Measurements from ENCODE around the gene ZCCHC17.
"Not testable (repeated sequence)": the region's sequence is repeated elsewhere in the genome, so short reads cannot be mapped to it uniquely, and the experiment has no call there.

The ZCCHC17 gene

GRCh38 chr1:31258581-31258980 is 38.3 kb upstream of the ZCCHC17 start:
- WGBS, result 83% methylated on average over 1 of the region's 1 CpG
- H3K79me1 ChIP-seq (replicated peaks; ENCODE audit: low read length, poor library complexity, severe bottlenecking), result no peaks in the 10 kb centered on the region
- H3K4me3 ChIP-seq (ENCODE audit: insufficient read depth in 1 of 2, low read depth in 1 of 2, low read length in 2 of 2), result no peak overlapping the region
- H2BK15ac ChIP-seq (ENCODE audit: low read depth, poor library complexity, severe bottlenecking), result no peak overlapping the region
- no peak overlapping the region for H3K4me2 ChIP-seq (ENCODE audit: low read length, poor library complexity, severe bottlenecking)
- H3K14ac ChIP-seq (ENCODE audit: low read length in 2 of 2), result no peak overlapping the region
- H2BK12ac ChIP-seq (ENCODE audit: low read length in 2 of 2), result no peak overlapping the region
- no peaks in the 10 kb centered on the region for H3K9me3 ChIP-seq (ENCODE audit: control insufficient read depth, low read length)
- no peak overlapping the region for H3K27ac ChIP-seq (ENCODE audit: low read length, poor library complexity, severe bottlenecking)
- no peak overlapping the region for H2BK5ac ChIP-seq (ENCODE audit: low read depth, low read length, poor library complexity, severe bottlenecking)
- H2AK5ac ChIP-seq (ENCODE audit: low read length, severe bottlenecking), result no peak overlapping the region
- no peak overlapping the region for H2BK120ac ChIP-seq (ENCODE audit: low read depth, low read length)
- no peak overlapping the region for H3K9ac ChIP-seq (ENCODE audit: low read length)
- DNase-seq, result no peak
- H3K36me3 ChIP-seq (ENCODE audit: control insufficient read depth in 1 of 2, insufficient read depth in 2 of 2, low read depth in 1 of 2, low read length in 2 of 2), result peaks cover 22 to 54% of the 10 kb centered on the region in 2 experiments
- H3K4me1 ChIP-seq (ENCODE audit: control insufficient read depth, insufficient read depth, low read depth, low read length), result no peaks in the 10 kb centered on the region
- H4K8ac ChIP-seq (ENCODE audit: low read length), result no peak overlapping the region
- no peak overlapping the region for H2AFZ ChIP-seq (ENCODE audit: low read depth, low read length)
- H3K4ac ChIP-seq (ENCODE audit: low read depth in 1 of 2, low read length in 2 of 2), result no peak overlapping the region
- no peaks in the 10 kb centered on the region for H3K27me3 ChIP-seq (ENCODE audit: control insufficient read depth in 1 of 2, insufficient read depth in 1 of 2, low read length in 2 of 2)
- no peak overlapping the region for H3K23ac ChIP-seq (ENCODE audit: low read length in 2 of 2)
- H4K91ac ChIP-seq (ENCODE audit: low read length), result no peak overlapping the region
- H3K18ac ChIP-seq (ENCODE audit: low read depth in 1 of 2, low read length in 2 of 2), result no peak overlapping the region

- H3K4me3 ChIP-seq (ENCODE audit: insufficient read depth in 1 of 2, low read depth in 1 of 2, low read length in 2 of 2), result no peak overlapping the region
- no peak overlapping the region for H3K4ac ChIP-seq (ENCODE audit: low read depth in 1 of 2, low read length in 2 of 2)
- DNase-seq, result no peak
- H3K79me1 ChIP-seq (replicated peaks; ENCODE audit: low read length, poor library complexity, severe bottlenecking), result peaks cover 2% of the 10 kb centered on the region
- no peaks in the 10 kb centered on the region for H3K4me1 ChIP-seq (ENCODE audit: control insufficient read depth, insufficient read depth, low read depth, low read length)
- H4K8ac ChIP-seq (ENCODE audit: low read length), result no peak overlapping the region
- WGBS, result 100% methylated on average over 1 of the region's 3 CpGs
- no peak overlapping the region for H3K23ac ChIP-seq (ENCODE audit: low read length in 2 of 2)
- no peak overlapping the region for H2AFZ ChIP-seq (ENCODE audit: low read depth, low read length)
- no peaks in the 10 kb centered on the region for H3K9me3 ChIP-seq (ENCODE audit: control insufficient read depth, low read length)
- H3K27me3 ChIP-seq (ENCODE audit: control insufficient read depth in 1 of 2, insufficient read depth in 1 of 2, low read length in 2 of 2), result no peaks in the 10 kb centered on the region
- no peak overlapping the region for H3K4me2 ChIP-seq (ENCODE audit: low read length, poor library complexity, severe bottlenecking)
- no peak overlapping the region for H2BK120ac ChIP-seq (ENCODE audit: low read depth, low read length)
- H2BK15ac ChIP-seq (ENCODE audit: low read depth, poor library complexity, severe bottlenecking), result no peak overlapping the region
- no peak overlapping the region for H2BK12ac ChIP-seq (ENCODE audit: low read length in 2 of 2)
- no peak overlapping the region for H4K91ac ChIP-seq (ENCODE audit: low read length)
- H3K9ac ChIP-seq (ENCODE audit: low read length), result no peak overlapping the region
- no peak overlapping the region for H3K27ac ChIP-seq (ENCODE audit: low read length, poor library complexity, severe bottlenecking)
- peaks cover 22 to 66% of the 10 kb centered on the region in 2 experiments for H3K36me3 ChIP-seq (ENCODE audit: control insufficient read depth in 1 of 2, insufficient read depth in 2 of 2, low read depth in 1 of 2, low read length in 2 of 2)
- H3K18ac ChIP-seq (ENCODE audit: low read depth in 1 of 2, low read length in 2 of 2), result no peak overlapping the region
- no peak overlapping the region for H2AK5ac ChIP-seq (ENCODE audit: low read length, severe bottlenecking)
- H2BK5ac ChIP-seq (ENCODE audit: low read depth, low read length, poor library complexity, severe bottlenecking), result no peak overlapping the region
- no peak overlapping the region for H3K14ac ChIP-seq (ENCODE audit: low read length in 2 of 2)
These were observed 37.1 kb upstream of the ZCCHC17 start for GRCh38 chr1:31259746-31260145.

- Histone ChIP-seq H3K9me3 (ENCODE audit: control insufficient read depth, low read length) (no peaks in the 10 kb centered on the region), H4K8ac (ENCODE audit: low read length) (no peak overlapping the region), H3K27me3 (ENCODE audit: control insufficient read depth in 1 of 2, insufficient read depth in 1 of 2, low read length in 2 of 2) (no peaks in the 10 kb centered on the region), H3K27ac (ENCODE audit: low read length, poor library complexity, severe bottlenecking) (no peak overlapping the region), H2AK5ac (ENCODE audit: low read length, severe bottlenecking) (no peak overlapping the region), H3K18ac (ENCODE audit: low read depth in 1 of 2, low read length in 2 of 2) (no peak overlapping the region), H4K91ac (ENCODE audit: low read length) (no peak overlapping the region), H3K14ac (ENCODE audit: low read length in 2 of 2) (no peak overlapping the region), H3K4me3 (ENCODE audit: insufficient read depth in 1 of 2, low read depth in 1 of 2, low read length in 2 of 2) (no peak overlapping the region), H2BK5ac (ENCODE audit: low read depth, low read length, poor library complexity, severe bottlenecking) (no peak overlapping the region), H2BK12ac (ENCODE audit: low read length in 2 of 2) (no peak overlapping the region), H3K4me2 (ENCODE audit: low read length, poor library complexity, severe bottlenecking) (no peak overlapping the region), H2BK120ac (ENCODE audit: low read depth, low read length) (no peak overlapping the region), H3K4me1 (ENCODE audit: control insufficient read depth, insufficient read depth, low read depth, low read length) (no peaks in the 10 kb centered on the region), H2BK15ac (ENCODE audit: low read depth, poor library complexity, severe bottlenecking) (no peak overlapping the region), H3K4ac (ENCODE audit: low read depth in 1 of 2, low read length in 2 of 2) (no peak overlapping the region), H3K79me1 (replicated peaks; ENCODE audit: low read length, poor library complexity, severe bottlenecking) (peaks cover 5% of the 10 kb centered on the region), H3K36me3 (ENCODE audit: control insufficient read depth in 1 of 2, insufficient read depth in 2 of 2, low read depth in 1 of 2, low read length in 2 of 2) (peaks cover 25 to 87% of the 10 kb centered on the region in 2 experiments), H3K9ac (ENCODE audit: low read length) (no peak overlapping the region), H2AFZ (ENCODE audit: low read depth, low read length) (no peak overlapping the region), H3K23ac (ENCODE audit: low read length in 2 of 2) (no peak overlapping the region)
- WGBS, result 100% methylated on average over 3 of the region's 3 CpGs
- DNase-seq, result no peak
These were observed 34.9 kb upstream of the ZCCHC17 start for GRCh38 chr1:31261916-31262315.

- not testable (repeated sequence) for H4K8ac ChIP-seq (ENCODE audit: low read length); H3K4ac ChIP-seq (ENCODE audit: low read depth in 1 of 2, low read length in 2 of 2); H2BK120ac ChIP-seq (ENCODE audit: low read depth, low read length); H2AFZ ChIP-seq (ENCODE audit: low read depth, low read length); H3K9ac ChIP-seq (ENCODE audit: low read length); H3K27me3 ChIP-seq (ENCODE audit: control insufficient read depth in 1 of 2, insufficient read depth in 1 of 2, low read length in 2 of 2); DNase-seq; H3K4me3 ChIP-seq (ENCODE audit: insufficient read depth in 1 of 2, low read depth in 1 of 2, low read length in 2 of 2); H3K4me2 ChIP-seq (ENCODE audit: low read length, poor library complexity, severe bottlenecking); H3K27ac ChIP-seq (ENCODE audit: low read length, poor library complexity, severe bottlenecking); H2BK15ac ChIP-seq (ENCODE audit: low read depth, poor library complexity, severe bottlenecking); H3K23ac ChIP-seq (ENCODE audit: low read length in 2 of 2); H4K91ac ChIP-seq (ENCODE audit: low read length); H3K18ac ChIP-seq (ENCODE audit: low read depth in 1 of 2, low read length in 2 of 2); H3K14ac ChIP-seq (ENCODE audit: low read length in 2 of 2); H2BK5ac ChIP-seq (ENCODE audit: low read depth, low read length, poor library complexity, severe bottlenecking); H3K79me1 ChIP-seq (replicated peaks; ENCODE audit: low read length, poor library complexity, severe bottlenecking); H3K9me3 ChIP-seq (ENCODE audit: control insufficient read depth, low read length); H3K4me1 ChIP-seq (ENCODE audit: control insufficient read depth, insufficient read depth, low read depth, low read length); H2BK12ac ChIP-seq (ENCODE audit: low read length in 2 of 2); H2AK5ac ChIP-seq (ENCODE audit: low read length, severe bottlenecking)
- H3K36me3 ChIP-seq (ENCODE audit: control insufficient read depth in 1 of 2, insufficient read depth in 2 of 2, low read depth in 1 of 2, low read length in 2 of 2), result peaks cover 26 to 87% of the 10 kb centered on the region in 2 experiments
- 93% methylated on average over 3 of the region's 5 CpGs for WGBS
These were observed 34.4 kb upstream of the ZCCHC17 start for GRCh38 chr1:31262393-31262792.

All from mesenchymal stem cell (in vitro differentiated cells and primary cell).